ENCODE measurements around the gene DCAF11.

Gene DCAF11

DNA sequence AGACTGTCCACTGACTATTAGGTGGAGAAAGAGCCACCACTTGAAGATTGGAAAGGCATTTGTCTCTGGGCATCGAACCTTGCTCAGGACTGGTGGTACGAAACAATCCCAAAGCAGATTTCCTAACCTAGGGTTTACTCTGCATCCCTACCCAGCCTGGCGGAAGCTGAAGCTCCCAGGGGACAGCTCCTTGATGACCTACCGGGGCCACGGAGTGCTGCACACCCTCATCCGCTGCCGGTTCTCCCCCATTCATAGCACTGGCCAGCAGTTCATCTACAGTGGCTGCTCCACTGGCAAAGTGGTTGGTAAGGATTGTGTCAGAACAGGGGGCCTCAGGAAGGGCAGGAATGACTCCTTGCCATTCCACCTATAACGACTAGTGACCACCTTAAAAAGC is 6.6 kb downstream of the DCAF11 start:
- DNase-seq, result no peak

DNA sequence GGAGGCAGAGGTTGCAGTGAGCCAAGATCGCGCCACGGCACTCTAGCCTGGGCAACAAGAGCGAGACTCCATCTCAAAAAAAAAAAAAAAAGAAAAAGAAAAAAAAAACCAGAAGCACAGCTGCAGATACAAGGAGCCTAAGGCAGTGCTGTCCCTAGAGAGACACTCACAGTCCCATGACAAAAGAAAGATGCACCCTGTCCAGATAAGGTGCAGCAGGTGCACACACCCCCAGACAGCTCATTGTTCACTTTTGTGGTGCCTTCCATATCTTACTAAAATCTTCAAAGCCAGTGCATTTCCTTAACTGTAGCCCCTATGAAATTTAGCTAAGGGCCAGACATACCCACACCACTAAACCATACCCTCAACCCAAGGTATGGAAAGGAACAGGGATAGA is 7.8 kb downstream of the DCAF11 start:
- no peak for DNase-seq

DNA sequence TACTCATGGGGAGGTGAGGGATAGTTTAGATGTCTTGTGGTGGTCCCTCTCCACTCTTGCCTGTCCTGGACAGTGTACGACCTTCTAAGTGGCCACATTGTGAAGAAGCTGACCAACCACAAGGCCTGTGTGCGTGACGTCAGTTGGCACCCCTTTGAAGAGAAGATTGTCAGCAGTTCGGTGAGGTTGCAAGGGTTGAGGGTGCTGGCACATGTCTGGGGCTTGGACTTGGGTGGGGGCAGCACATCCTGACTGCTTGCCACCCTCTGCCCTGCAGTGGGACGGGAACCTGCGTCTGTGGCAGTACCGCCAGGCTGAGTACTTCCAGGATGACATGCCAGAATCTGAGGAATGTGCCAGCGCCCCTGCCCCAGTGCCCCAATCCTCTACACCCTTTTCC is 8.3 kb downstream of the DCAF11 start:
- DNase-seq, result no peak

DNA sequence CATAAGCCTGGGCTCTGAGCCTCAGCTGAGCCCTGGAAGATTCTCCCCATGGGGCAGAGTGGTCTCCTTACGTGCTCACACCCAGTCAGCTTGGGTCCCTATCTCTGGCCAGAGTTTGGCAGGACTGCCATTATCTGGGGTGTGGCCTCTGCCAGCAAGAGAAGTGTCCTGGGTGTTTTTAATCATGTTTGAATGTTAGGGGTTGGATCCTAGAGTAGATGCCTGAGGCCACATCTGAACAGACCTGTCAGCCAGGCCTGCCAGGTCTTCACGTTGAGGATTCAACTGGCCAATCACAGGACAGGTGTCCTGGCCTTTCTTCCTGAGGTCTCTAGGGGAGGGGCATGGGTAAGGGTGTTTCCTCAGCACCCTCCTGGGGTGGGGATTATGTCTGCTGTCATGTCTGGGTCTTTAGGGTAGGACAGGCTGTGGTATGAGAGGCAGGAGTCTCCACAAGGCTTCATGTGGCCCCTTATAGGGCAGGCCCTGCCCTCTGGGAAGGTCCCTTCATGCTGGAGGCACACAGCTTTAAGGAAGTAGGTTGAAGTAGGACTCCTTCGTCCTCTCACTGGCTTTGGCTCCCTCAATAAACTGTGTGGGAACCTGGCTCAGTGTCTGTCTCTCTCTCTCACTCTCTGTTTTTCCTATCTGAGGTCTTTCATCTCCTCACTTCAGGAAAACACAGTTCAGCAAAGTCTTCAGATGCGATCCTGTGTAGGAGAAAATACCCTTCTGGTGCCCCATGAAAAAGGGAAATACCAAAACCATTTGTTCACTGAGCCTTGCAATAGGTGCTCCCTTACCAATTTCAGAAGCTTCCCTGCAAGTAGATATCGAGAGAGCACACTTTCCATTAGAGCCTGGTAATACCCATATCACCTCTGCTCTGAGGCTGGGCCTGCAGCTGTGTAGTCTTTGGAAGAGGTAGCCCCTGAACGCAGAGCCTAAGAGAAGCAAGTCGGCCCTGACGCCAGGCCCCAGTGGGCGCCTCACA is 9.1 kb downstream of the DCAF11 start:
- DNase-seq, result no peak

DNA sequence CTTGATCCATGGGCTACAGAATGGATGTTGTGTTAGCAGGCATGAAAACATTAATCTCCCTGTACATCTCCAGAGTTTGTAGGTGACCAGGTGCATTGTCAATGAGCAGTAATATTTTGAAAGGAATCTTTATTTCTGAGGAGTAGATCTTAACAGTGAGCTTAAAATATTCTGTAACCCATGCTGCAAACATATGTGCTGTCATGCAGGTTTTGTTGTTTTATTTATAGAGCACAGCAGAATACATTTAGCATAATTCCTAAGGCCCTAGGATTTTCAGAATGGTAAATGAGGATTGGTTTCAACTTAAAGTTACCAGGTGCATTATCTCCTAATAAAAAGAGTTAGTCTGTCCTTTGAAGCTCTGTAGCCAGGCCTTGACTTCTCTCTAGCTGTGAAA is 12.4 kb downstream of the DCAF11 start:
- no peak for DNase-seq

DNA sequence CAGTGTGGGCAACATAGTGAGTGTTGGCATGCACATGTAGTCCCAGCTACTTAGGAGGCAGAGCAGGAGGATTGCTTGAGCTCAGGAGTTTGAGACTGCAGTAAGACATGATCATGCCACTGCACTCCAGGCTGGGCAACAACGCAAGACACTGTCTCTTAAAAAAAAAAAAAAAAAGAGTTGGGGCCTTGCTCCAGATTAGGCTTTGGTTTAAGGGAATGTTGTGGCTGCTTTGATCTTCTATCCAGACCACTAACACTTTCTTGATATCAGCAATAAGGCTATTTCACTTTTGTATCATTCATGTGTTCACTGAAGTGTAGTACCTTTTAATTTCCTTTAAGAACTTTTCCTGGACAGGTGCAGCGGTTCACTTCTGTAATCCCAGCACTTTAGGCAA is 13.1 kb downstream of the DCAF11 start:
- no peak for DNase-seq

DNA sequence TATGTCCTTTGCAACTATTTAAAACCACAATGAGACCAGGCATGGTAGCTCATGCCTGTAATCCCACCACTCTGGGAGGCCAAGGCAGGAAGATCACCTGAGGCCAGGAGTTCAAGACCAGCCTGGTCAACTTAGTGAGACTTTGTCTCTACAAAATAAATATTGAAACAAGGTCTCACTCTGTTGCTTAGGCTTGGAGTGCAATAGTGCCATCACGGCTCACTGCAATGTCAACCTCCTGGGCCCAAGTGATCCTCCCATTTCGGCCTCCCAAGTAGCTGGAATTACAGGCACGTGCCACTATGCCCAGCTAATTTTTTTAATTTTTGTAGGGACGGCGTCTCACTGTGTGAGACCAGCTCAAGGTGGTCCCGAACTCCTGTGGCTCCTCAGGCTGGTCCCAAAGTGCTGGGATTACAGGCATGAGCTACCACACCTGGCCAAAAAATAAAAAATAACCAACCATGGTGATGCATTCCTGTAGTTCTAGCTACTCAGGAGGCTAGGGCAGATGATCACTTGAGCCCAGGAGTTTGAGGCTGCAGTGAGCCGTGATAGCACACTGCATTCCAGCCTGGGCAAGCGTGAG is 14.9 kb downstream of the DCAF11 start:
- no peak for DNase-seq

DNA sequence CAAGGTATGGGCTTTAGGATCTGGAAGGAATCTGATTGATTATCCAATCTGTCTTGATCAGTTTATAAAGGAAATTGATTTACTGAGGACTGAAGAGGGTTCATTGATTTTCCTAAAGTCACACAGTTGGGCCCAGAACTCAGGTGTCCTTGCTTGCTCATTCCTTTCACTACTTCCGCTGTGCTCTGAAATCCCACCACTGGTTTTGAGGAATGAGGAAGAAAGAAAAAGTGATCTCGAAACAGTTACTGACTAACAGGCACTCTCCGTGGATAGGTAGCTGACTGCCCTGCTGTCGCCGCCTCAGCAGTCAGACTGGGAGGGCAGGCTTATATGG is 15.8 kb downstream of the DCAF11 start, which contains the start of gene FITM1:
TSS of gene FITM1 (plus strand) at position 280 of the 337 bp plus-strand sequence. CDS start 905 bp downstream, outside the sequence.
- no peak for DNase-seq

DNA sequence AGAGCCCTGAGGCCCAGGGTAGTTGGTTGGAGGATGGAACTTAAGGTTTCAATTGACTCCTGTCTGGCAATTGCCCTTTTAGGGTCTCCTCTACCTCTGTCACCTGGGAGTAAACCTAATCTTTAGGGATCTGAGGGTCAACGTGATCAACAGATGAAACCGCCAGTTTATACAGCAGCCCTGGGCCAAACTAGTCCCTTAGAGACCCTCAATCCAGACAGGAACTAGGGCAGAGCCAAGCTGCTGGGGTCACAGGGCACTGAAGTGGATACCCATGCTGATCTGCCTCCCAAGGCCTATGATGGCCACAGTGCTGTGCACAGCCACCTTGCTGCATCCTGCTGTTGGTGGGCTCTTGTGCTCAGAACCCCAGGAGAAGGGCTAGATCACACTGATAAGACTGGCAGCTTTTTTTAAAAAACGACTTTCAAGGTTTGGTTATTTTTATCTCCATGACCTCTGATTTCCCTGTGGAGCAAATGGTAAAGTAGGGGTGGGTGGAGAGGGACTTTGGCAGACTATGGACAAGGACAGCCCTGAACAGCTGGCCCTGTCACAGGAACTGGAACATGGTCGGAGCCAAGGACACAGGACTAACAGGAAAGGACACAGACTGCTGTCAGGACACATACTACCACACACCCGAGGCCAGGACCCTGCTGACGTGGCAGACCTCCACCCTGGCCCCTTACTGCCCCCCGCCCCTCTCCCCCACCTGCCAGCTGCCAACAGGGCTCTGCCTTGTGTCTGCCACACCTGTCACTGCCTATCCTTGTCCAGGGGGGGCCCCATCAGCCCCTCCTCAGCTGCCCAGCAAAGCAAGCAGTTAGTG is 16.4 kb downstream of the DCAF11 start:
- no peak for DNase-seq

DNA sequence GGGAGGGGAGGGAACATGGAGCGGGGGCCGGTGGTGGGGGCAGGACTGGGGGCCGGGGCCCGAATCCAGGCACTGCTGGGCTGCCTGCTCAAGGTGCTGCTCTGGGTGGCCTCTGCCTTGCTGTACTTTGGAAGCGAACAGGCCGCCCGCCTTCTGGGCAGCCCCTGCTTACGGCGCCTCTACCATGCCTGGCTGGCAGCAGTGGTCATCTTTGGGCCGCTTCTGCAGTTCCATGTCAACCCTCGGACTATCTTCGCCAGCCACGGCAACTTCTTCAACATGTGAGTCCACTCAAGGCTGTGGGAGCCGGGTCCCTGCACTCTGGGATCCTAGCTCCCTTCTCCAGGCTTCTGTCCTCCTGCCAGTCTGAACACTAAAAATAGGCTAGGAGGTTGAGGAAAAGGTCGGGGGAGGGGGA is 17.0 kb downstream of the DCAF11 start:
- no peak for DNase-seq

DNA sequence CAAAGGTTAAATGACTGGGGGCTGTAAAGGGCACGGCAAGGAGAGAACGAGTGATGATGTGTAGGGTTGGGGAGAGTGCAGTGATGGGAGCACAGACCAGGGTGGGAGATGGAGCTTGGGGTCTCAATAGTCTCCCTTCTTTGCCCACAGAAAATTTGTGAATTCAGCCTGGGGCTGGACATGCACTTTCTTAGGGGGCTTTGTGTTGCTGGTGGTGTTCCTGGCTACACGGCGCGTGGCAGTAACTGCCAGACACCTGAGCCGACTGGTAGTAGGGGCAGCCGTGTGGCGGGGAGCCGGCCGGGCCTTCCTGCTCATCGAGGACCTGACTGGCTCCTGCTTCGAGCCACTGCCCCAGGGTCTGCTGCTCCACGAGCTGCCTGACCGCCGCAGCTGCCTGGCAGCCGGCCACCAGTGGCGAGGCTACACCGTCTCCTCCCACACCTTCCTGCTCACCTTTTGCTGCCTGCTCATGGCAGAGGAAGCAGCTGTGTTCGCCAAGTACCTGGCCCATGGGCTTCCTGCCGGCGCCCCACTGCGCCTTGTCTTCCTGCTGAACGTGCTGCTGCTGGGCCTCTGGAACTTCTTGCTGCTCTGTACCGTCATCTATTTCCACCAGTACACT is 17.6 kb downstream of the DCAF11 start:
- no peak for DNase-seq

DNA sequence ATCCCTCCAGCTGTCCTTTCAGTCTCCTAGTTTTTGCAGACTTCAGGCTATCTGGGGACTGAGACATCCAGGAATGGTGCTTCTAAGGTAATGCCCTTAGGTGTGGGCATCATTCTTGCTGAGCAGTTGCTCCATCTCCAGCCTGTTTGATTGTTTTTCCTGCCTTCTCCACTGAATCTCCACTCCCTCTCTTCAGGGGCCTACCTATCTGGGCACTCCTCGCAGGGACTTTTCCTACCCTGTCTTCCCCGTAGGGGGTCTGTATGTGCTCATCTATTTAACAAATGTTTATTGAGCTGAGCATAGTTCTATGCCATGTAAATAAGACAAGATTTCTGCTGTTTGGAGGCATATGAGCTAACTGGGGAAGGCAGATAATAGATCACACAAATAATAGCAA is 18.4 kb downstream of the DCAF11 start:
- DNase-seq, result no peak

DNA sequence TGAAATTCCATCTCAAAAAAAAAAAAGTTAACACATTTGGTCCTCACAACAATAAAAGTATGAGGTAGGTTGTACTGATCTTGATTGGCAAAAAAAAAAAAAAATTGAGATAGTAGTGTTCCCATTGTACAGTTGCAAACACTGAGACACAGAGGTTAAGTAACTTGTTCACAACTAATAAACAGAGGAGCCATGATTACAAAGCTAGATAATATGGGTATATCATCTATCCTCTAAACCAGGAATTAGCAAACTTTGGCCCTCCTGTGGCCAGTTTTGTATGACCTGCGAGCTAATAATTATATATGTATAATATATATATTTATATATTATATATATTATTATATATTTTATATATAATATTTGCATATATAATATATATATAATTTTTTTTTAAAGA is 19.2 kb downstream of the DCAF11 start:
- no peak for DNase-seq

DNA sequence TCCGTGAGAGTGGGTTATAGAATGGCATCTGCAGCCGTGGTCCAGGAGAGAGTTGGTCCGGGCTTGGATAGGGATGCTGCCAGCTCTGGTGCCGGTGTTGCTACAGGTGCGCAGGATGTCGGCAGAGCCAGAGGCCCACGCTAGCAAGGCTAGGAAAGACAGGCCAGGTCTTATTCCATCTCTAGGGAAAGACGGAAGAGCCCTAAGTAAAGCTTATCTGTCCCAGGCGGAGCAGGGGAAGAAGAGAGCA is 20.9 kb downstream of the DCAF11 start:
- DNase-seq, result no peak

DNA sequence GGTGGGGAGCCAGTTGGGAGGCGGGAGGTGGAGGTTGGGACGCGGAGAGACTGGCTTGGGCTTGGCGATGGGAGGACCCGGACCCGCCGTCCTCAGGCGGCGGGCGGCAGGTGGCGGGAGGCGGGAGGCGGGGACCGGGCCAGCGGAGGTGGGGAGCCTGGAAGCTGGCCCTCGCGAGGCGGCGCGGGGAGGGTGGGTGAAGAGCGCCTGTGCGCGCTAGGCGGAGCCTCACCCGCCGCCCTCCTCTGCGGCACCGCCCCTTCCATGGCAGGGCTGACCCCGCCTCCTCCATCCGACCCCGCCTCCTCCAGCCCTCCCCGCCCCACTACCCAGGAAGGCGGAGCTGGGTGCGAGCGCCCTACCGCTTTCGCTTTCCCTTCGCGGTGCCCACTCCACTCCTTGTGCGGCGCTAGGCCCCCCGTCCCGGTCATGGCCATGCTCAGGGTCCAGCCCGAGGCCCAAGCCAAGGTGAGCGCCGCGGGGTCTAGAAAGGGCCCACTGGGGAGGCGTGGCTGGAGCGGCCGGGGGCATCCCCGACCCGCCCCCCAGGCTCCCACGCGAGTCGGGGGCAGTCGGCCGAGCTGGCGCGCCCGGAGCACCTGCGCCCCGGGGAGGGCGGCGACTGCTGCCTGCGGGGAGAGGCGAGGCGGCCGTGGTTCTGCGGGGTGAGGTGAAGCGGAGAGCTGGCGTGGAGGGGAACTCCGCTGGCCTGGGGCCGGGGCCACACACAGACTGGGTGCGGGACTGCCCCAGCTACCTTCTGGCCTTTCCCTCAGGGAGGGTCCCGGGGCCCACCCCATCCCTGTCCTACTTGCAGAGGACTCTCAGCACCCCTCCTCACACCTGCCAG is 21.5 kb downstream of the DCAF11 start, which contains the start of gene PSME1:
TSS of gene PSME1 (plus strand) at position 361 of the 850 bp plus-strand sequence. CDS start at position 430, 69 bp downstream.
- DNase-seq, result peak; percentile 85

DNA sequence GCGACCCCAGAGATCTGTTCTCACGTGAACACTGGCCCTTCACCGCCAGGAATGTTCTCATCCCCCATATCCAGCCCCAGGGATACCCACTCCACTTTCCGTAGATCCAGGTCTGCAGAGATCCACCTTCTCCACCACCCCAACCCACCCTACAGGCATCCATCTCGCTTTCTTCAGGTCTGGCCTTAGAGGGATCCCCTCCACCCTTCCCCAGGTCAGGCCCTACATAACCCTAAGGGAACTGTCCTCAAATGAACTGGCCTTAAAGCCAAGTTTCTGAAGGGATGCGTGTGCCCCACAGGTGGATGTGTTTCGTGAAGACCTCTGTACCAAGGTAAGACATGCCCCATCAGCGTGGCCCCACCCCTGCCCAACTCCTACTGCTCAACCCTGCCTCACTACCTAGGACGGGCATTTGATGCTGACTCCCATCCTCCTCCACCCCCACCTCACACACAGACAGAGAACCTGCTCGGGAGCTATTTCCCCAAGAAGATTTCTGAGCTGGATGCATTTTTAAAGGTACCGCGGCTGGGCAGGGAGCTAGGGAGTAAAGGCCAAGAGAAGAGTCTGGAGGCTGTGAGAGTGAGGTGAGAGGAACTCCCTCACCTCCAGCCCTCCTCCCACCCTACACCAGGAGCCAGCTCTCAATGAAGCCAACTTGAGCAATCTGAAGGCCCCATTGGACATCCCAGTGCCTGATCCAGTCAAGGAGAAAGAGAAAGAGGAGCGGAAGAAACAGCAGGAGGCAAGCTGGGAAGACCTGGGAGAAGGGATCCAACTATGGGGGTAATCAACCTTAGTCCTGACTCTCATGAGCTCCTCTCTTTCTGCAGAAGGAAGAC is 22.3 kb downstream of the DCAF11 start:
- no peak for DNase-seq

DNA sequence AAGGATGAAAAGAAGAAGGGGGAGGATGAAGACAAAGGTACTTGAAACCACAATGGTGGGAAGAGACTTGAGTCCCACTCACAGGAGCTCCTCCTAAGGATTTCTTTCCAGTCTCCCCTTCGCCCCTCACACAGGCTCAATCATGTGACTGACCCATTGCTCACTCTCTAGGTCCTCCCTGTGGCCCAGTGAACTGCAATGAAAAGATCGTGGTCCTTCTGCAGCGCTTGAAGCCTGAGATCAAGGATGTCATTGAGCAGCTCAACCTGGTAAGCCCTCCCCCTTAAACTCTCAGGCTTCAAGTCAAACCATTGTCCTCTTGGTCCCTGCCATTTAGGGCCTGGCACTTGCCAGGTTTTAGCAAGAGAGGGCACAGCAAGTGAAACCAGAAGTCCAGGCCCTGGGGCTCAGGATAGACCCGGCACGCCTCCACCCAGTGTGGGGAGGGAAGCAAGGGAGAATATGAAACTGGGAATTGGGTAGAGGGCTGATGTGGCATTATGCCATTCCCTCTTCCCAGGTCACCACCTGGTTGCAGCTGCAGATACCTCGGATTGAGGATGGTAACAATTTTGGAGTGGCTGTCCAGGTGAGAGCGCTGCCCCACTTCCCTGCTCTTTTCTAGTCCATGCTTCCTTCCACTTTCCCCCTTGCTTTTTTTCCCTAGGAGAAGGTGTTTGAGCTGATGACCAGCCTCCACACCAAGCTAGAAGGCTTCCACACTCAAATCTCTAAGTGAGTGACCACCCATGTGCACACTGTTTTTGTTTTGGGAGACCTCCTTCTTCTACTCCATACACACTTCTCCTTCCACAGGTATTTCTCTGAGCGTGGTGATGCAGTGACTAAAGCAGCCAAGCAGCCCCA is 23.2 kb downstream of the DCAF11 start:
- no peak for DNase-seq

DNA sequence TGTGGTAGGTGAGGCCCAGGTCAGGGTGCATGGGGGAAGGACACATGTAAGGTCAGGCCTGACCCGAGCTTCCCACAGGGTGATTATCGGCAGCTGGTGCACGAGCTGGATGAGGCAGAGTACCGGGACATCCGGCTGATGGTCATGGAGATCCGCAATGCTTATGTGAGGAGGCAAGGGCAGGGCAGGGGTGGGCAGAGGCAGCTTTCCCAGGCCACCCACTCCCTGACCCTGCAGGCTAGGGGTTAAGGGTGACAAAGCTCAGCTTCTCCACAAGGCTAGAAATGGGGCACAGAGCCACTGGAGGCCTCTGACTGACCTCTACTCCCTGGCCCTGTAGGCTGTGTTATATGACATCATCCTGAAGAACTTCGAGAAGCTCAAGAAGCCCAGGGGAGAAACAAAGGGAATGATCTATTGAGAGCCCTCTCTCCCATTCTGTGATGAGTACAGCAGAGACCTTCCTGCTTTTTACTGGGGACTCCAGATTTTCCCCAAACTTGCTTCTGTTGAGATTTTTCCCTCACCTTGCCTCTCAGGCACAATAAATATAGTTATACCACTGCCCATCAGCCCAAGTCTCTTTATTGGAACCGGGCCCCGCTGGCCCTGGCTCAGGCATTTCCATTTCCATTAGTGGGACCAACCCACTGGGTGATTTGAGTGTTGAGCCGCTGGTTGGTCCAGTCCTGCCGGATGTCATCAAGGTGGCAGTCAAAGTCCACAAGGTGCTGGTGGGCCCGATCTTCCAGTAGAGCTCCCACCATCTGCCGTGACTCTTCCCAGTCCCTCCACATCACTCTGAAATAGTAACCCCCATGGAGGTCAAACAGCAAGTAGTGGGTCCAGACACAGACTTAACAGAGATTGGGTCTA is 24.1 kb downstream of the DCAF11 start:
- no peak for DNase-seq

Measured in fibroblast of skin of abdomen (primary cell).